Measurements from ENCODE around the gene AKNA.

DNA sequence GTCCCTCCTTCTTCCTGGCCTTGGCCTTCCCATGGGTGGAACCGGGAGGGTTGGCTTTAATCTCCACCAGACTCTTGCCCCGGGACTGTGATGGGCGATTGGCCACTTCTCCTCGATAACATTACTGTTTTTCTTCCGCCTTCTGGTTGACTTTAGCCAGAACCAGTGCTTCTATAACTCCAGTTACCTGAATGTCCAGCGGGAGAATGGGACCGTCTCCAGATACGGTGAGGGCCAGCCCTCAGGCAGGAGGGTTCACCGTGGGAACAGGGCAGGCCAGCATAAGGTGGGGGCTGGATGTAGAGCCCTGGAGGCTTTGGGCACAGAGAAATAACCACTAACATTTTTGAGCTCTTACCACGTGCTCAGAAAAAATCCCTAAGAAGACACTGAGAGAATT lies 57.1 kb downstream of the AKNA start:
- TF ChIP-seq, protein P1, sequence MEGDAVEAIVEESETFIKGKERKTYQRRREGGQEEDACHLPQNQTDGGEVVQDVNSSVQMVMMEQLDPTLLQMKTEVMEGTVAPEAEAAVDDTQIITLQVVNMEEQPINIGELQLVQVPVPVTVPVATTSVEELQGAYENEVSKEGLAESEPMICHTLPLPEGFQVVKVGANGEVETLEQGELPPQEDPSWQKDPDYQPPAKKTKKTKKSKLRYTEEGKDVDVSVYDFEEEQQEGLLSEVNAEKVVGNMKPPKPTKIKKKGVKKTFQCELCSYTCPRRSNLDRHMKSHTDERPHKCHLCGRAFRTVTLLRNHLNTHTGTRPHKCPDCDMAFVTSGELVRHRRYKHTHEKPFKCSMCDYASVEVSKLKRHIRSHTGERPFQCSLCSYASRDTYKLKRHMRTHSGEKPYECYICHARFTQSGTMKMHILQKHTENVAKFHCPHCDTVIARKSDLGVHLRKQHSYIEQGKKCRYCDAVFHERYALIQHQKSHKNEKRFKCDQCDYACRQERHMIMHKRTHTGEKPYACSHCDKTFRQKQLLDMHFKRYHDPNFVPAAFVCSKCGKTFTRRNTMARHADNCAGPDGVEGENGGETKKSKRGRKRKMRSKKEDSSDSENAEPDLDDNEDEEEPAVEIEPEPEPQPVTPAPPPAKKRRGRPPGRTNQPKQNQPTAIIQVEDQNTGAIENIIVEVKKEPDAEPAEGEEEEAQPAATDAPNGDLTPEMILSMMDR (IDR thresholded peaks at IDR 0.05) = no peak
- TF ChIP-seq, protein P2, sequence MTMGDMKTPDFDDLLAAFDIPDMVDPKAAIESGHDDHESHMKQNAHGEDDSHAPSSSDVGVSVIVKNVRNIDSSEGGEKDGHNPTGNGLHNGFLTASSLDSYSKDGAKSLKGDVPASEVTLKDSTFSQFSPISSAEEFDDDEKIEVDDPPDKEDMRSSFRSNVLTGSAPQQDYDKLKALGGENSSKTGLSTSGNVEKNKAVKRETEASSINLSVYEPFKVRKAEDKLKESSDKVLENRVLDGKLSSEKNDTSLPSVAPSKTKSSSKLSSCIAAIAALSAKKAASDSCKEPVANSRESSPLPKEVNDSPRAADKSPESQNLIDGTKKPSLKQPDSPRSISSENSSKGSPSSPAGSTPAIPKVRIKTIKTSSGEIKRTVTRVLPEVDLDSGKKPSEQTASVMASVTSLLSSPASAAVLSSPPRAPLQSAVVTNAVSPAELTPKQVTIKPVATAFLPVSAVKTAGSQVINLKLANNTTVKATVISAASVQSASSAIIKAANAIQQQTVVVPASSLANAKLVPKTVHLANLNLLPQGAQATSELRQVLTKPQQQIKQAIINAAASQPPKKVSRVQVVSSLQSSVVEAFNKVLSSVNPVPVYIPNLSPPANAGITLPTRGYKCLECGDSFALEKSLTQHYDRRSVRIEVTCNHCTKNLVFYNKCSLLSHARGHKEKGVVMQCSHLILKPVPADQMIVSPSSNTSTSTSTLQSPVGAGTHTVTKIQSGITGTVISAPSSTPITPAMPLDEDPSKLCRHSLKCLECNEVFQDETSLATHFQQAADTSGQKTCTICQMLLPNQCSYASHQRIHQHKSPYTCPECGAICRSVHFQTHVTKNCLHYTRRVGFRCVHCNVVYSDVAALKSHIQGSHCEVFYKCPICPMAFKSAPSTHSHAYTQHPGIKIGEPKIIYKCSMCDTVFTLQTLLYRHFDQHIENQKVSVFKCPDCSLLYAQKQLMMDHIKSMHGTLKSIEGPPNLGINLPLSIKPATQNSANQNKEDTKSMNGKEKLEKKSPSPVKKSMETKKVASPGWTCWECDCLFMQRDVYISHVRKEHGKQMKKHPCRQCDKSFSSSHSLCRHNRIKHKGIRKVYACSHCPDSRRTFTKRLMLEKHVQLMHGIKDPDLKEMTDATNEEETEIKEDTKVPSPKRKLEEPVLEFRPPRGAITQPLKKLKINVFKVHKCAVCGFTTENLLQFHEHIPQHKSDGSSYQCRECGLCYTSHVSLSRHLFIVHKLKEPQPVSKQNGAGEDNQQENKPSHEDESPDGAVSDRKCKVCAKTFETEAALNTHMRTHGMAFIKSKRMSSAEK (CRISPR knock-in tag; IDR thresholded peaks at IDR 0.05; ENCODE audit: borderline replicate concordance) = no peak
- TF ChIP-seq, protein P3, sequence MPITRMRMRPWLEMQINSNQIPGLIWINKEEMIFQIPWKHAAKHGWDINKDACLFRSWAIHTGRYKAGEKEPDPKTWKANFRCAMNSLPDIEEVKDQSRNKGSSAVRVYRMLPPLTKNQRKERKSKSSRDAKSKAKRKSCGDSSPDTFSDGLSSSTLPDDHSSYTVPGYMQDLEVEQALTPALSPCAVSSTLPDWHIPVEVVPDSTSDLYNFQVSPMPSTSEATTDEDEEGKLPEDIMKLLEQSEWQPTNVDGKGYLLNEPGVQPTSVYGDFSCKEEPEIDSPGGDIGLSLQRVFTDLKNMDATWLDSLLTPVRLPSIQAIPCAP (CRISPR knock-in tag; IDR thresholded peaks at IDR 0.05) = no peak
- TF ChIP-seq, protein P4, sequence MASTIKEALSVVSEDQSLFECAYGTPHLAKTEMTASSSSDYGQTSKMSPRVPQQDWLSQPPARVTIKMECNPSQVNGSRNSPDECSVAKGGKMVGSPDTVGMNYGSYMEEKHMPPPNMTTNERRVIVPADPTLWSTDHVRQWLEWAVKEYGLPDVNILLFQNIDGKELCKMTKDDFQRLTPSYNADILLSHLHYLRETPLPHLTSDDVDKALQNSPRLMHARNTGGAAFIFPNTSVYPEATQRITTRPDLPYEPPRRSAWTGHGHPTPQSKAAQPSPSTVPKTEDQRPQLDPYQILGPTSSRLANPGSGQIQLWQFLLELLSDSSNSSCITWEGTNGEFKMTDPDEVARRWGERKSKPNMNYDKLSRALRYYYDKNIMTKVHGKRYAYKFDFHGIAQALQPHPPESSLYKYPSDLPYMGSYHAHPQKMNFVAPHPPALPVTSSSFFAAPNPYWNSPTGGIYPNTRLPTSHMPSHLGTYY (CRISPR knock-in tag; IDR thresholded peaks at IDR 0.05) = no peak
